Lower leg skin (tissue), 3 donors: ENCODE results near the gene CTAGE6.
"Not testable (repeated sequence)": the region's sequence is repeated elsewhere in the genome, so short reads cannot be mapped to it uniquely, and the experiment has no call there.

Source experiments
- POLR2A ChIP-seq, 2 donors: fragments of 450-650 bp; IDR thresholded peaks; one replicate each; pipeline ENCODE4 v1.6.1; 2016 to 2017; ENCODE audit warnings: antibody characterized with exemption in 2 of 2, mild to moderate bottlenecking in 1 of 2, moderate library complexity in 1 of 2
- TF ChIP-seq, protein P1 (sequence below), 3 donors: fragments of 450-650 bp; IDR thresholded peaks; one replicate each; pipeline ENCODE4 v1.5.1; 2016; ENCODE audit warnings: antibody characterized with exemption in 3 of 3, mild to moderate bottlenecking in 3 of 3, moderate library complexity in 2 of 3

- TF ChIP-seq, protein P1, sequence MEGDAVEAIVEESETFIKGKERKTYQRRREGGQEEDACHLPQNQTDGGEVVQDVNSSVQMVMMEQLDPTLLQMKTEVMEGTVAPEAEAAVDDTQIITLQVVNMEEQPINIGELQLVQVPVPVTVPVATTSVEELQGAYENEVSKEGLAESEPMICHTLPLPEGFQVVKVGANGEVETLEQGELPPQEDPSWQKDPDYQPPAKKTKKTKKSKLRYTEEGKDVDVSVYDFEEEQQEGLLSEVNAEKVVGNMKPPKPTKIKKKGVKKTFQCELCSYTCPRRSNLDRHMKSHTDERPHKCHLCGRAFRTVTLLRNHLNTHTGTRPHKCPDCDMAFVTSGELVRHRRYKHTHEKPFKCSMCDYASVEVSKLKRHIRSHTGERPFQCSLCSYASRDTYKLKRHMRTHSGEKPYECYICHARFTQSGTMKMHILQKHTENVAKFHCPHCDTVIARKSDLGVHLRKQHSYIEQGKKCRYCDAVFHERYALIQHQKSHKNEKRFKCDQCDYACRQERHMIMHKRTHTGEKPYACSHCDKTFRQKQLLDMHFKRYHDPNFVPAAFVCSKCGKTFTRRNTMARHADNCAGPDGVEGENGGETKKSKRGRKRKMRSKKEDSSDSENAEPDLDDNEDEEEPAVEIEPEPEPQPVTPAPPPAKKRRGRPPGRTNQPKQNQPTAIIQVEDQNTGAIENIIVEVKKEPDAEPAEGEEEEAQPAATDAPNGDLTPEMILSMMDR (IDR thresholded peaks at IDR 0.05): not testable (repeated sequence)
- TF ChIP-seq POLR2A (IDR thresholded peaks at IDR 0.05): not testable (repeated sequence)
Observed at GRCh38 chr7:143727561-143727960, 29.9 kb downstream of the CTAGE6 start.
